Stimulated activated CD4-positive, alpha-beta T cell treated with anti-CD3 and anti-CD28 coated beads, TNF-alpha, amount 100 ng/mL, for 48 hours (primary cell): ENCODE data around the gene MPL.
A peak's percentile ranks its signal among the peaks of the same experiment; 100 is the strongest.
"Not testable (repeated sequence)": the region's sequence is repeated elsewhere in the genome, so short reads cannot be mapped to it uniquely, and the experiment has no call there.

Experiments used
- DNase-seq, 3 donors: peaks; one replicate each; pipeline ENCODE4 v3.0.0-alpha.2; 2020; ENCODE audit warnings: low read depth in 3 of 3

Gene MPL

GRCh38 chr1:43377831-43378230 lies 40.2 kb downstream of the MPL start:
- no peak for DNase-seq

GRCh38 chr1:43379476-43379875 lies 41.9 kb downstream of the MPL start:
- DNase-seq = no peak

GRCh38 chr1:43381612-43382011 lies 44.0 kb downstream of the MPL start:
- no peak for DNase-seq

- DNase-seq = no peak
These were observed 44.6 kb downstream of the MPL start for GRCh38 chr1:43382027-43382779.

- DNase-seq = no peak
These were observed 45.8 kb downstream of the MPL start for GRCh38 chr1:43383449-43383848.

- DNase-seq = no peak
These were observed 49.1 kb downstream of the MPL start for GRCh38 chr1:43386676-43387075.

GRCh38 chr1:43387976-43388599 lies 50.5 kb downstream of the MPL start:
- DNase-seq = no peak

- no peak for DNase-seq
These were observed 51.0 kb downstream of the MPL start for GRCh38 chr1:43388613-43389012.

GRCh38 chr1:43389326-43390313 lies 52.0 kb downstream of the MPL start, which contains the start of the genes MED8 and SZT2:
Gene MED8 (minus strand): TSS chr1:43389800. CDS start chr1:43389764, 36 bp downstream.
Gene SZT2 (plus strand): TSS chr1:43389899. CDS start chr1:43389969, 70 bp downstream.
- peak; percentile 88 to 90 (median 89) for DNase-seq

- DNase-seq = no peak
These were observed 55.1 kb downstream of the MPL start for GRCh38 chr1:43392702-43393101.

GRCh38 chr1:43395523-43395922 lies 57.9 kb downstream of the MPL start:
- DNase-seq = no peak

- no peak for DNase-seq
These were observed 58.4 kb downstream of the MPL start for GRCh38 chr1:43396059-43396458.

GRCh38 chr1:43398227-43398626 lies 60.6 kb downstream of the MPL start:
- no peak for DNase-seq

- DNase-seq = not testable (repeated sequence)
These were observed 62.8 kb downstream of the MPL start for GRCh38 chr1:43400441-43400840.

- DNase-seq = no peak
These were observed 64.7 kb downstream of the MPL start for GRCh38 chr1:43402089-43402865.
